NCI-H187 treated with DMSO at 0.1 percent for 48 hours (cell line): ENCODE measurements around the gene BLTP1.

ENCODE experiments used
- DNase-seq: peaks from one replicate; lab custom pipeline; 2025; lab: John Stamatoyannopoulos, UW

The BLTP1 gene

DNA sequence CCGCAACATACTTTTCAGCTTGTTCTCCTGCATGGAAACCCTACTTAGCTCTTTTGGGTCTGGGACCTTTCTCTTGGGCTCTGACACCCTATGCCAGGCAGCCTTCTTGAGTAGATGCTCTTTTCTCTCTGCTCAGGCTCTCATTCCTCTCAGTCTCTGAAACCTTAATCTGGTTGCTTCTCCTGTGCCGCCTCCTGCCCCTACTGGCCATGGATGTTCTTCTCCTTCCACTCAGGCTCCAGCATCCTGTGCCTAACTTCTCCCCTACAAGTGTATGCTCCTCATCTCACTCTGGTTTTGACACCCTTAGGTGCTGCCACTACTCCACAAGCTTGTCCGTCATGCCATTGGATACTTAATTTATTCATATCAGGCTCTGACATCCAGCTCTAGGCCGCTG is 15.2 kb downstream of the BLTP1 start:
- DNase-seq: no peak

DNA sequence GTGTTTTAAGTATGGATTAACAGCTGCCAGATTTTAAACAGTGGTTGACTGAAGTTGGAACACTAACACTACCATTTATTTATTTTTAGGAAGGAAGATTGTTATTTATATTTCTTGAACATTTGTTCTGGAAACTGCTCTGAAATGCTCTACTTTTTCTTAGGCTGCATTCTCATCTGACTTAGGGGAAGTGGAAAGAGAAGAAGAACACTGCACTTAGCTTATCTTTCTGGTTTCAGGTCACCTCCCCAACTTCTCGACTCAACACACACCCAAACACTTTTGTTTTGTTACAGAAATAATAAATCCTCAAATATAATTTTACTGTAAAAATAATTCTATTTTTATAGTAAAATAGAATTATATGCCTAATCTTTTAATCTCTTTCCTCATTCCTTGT is 18.6 kb downstream of the BLTP1 start:
- no peak for DNase-seq

DNA sequence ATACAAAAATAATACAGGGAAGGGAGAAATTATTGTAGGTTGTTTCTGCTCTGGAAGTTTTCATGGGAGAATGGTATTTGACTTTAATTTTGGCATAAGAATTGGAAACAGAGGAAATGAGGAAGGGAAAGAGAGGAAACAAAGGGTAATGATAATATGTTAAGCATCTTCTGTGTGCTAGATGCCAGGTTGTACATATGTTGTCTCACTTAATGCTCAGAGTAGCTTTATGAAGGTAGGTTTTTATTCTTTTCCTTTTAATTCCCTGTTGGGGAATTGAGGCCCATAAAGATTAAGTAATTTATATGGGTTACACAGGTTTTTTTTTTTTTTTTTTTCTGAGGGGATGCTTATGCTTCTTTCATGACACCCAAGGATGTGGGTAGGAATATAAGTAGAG is 19.2 kb downstream of the BLTP1 start:
- DNase-seq: no peak

DNA sequence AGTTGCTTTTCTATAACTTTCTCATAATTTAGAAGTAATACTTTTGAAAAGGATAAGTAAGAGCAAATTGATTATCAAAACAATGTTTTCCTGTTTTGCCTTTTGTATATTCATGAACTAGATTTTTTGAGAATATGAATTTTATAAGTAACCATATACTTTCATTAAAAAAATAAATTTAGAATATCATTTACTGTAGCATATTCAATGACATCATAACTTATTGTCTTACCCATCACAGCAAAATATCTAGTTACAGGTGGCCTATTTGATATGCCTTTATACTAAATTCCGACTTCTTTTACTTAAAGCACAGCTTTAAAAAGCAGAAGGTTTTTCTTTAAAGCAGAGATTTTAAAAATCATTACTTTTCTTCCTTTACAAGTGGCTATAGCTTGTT is 20.1 kb downstream of the BLTP1 start:
- DNase-seq: no peak

DNA sequence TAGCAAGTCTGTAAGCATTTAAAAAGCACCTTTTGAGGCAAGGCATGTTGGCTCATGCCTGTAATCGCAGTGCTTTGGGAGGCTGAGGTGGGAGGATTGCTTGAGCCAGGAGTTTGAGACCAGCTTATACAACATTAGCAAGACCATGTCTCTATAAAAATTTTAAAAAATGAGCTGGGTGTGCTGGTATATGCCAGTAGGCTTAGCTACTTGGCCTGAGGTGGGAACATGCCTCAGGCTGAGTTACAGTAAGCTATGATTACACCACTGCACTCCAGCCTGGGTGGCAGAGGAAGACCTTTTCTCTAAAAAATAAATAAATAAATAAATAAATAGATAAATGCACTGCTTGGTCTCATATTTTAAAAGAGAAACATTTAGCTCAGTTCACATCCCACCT is 26.8 kb downstream of the BLTP1 start:
- DNase-seq: no peak

DNA sequence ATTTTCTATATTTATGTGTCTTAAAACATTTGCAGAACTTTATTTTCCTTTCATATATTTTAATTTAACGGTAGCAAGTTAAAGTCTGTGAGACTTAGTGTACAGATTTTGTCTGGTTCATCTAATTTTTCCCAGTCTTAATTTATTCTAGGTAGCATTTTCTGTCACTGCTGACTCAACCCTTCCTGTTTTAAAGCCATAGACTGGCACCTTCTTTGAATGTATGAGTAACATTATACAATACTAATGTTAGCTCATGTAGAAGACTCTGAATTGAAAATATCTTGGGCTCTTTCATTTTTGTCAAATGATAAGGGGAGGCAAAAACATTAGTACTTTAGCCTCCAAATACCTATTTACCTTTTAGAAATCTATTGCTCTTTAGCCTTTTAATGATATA is 43.6 kb downstream of the BLTP1 start:
- no peak for DNase-seq
